ENCODE results near the gene SYNE1. TPM values are rescaled to one million over a fixed set of nuclear protein-coding genes. Genes with fewer than 3 reads are reported as not detected.

Gene SYNE1
- polyA plus RNA-seq, 1 donor from 2014 or later = 38.5 TPM

DNA sequence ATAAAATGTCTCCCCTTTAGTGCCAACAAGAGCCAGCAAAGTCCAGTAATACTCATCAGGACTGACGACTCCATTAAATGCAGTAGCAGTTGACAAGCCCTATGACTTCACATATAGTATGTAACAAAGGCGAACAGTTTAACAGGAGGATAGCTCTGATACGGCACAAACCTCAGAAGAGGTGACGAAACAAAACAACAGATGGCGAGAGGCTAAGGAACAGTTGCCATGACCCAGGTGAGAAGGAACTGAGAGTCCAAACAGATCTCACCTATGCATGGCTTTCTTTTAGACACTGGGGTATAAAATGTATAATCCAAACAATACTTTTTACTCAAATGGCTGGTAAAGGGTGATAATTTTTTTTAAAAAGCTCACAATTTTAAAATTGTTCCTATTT is 37.1 kb downstream of the SYNE1 start:
- no peaks in the 10 kb centered on the region for H3K9me3 ChIP-seq (ENCODE audit: low read length)
- H3K27ac ChIP-seq (ENCODE audit: low read length) = no peak overlapping the region
- H4K20me1 ChIP-seq (ENCODE audit: insufficient read depth) = no peaks in the 10 kb centered on the region
- no peaks in the 10 kb centered on the region for H3K36me3 ChIP-seq (ENCODE audit: insufficient read depth, low read length)
- no peaks in the 10 kb centered on the region for H3K27me3 ChIP-seq (ENCODE audit: insufficient read depth, low read depth, low read length)
- H3K9me2 ChIP-seq (ENCODE audit: insufficient read depth, low read length) = no peaks in the 10 kb centered on the region
- no peak overlapping the region for H3K9ac ChIP-seq (ENCODE audit: low read length)
- H3F3A ChIP-seq (ENCODE audit: insufficient read depth, low read length, poor library complexity, severe bottlenecking) = no peaks in the 10 kb centered on the region
- no peak overlapping the region for H2AFZ ChIP-seq (ENCODE audit: low read depth, low read length)
- H3K79me2 ChIP-seq (replicated peaks; ENCODE audit: insufficient read depth, low read length) = no peaks in the 10 kb centered on the region
- H3K4me2 ChIP-seq (ENCODE audit: low read length) = no peak overlapping the region
- H3K4me3 ChIP-seq (ENCODE audit: low read length) = no peak overlapping the region
- TF ChIP-seq RAD21 (conservative IDR thresholded peaks at IDR 0.05) (no peak), EZH2 (IDR thresholded peaks at IDR 0.05; ENCODE audit: borderline replicate concordance, insufficient read depth, low read length, poor library complexity, severe bottlenecking) (no peak)
- TF ChIP-seq, protein P1, sequence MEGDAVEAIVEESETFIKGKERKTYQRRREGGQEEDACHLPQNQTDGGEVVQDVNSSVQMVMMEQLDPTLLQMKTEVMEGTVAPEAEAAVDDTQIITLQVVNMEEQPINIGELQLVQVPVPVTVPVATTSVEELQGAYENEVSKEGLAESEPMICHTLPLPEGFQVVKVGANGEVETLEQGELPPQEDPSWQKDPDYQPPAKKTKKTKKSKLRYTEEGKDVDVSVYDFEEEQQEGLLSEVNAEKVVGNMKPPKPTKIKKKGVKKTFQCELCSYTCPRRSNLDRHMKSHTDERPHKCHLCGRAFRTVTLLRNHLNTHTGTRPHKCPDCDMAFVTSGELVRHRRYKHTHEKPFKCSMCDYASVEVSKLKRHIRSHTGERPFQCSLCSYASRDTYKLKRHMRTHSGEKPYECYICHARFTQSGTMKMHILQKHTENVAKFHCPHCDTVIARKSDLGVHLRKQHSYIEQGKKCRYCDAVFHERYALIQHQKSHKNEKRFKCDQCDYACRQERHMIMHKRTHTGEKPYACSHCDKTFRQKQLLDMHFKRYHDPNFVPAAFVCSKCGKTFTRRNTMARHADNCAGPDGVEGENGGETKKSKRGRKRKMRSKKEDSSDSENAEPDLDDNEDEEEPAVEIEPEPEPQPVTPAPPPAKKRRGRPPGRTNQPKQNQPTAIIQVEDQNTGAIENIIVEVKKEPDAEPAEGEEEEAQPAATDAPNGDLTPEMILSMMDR (IDR thresholded peaks at IDR 0.05; ENCODE audit: poor library complexity, severe bottlenecking) = no peak

DNA sequence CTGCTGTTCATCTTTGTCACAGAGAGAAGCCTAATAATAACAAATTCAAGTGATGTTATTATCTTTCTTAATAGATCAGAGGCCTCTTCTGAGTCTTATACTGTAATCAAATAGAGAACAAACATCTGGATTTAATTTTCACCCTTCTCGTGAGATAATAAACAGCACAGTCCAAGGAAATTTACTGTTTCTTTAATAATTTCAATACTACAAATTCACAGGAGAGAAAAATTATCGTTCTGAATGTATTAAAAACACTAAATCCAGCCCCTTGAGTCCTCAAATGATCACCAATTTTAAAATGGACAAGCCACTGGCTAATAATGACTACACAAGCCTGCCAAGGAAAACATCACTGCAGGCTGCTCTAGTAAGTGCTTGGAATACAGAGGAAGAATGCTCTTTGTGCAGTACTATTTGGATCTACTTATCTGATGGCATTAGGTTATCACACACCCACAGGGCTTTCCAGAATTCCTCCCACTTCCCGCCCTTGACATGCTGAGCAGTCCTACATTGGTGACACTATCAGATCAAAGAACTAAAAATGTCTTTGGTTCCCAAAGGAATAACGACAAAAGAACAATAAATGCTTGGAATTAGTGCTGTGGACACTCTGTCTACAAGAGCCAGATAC is 38.1 kb downstream of the SYNE1 start:
- no peak for TF ChIP-seq SMC3 (conservative IDR thresholded peaks at IDR 0.05; ENCODE audit: poor library complexity)
- TF ChIP-seq, protein P2, sequence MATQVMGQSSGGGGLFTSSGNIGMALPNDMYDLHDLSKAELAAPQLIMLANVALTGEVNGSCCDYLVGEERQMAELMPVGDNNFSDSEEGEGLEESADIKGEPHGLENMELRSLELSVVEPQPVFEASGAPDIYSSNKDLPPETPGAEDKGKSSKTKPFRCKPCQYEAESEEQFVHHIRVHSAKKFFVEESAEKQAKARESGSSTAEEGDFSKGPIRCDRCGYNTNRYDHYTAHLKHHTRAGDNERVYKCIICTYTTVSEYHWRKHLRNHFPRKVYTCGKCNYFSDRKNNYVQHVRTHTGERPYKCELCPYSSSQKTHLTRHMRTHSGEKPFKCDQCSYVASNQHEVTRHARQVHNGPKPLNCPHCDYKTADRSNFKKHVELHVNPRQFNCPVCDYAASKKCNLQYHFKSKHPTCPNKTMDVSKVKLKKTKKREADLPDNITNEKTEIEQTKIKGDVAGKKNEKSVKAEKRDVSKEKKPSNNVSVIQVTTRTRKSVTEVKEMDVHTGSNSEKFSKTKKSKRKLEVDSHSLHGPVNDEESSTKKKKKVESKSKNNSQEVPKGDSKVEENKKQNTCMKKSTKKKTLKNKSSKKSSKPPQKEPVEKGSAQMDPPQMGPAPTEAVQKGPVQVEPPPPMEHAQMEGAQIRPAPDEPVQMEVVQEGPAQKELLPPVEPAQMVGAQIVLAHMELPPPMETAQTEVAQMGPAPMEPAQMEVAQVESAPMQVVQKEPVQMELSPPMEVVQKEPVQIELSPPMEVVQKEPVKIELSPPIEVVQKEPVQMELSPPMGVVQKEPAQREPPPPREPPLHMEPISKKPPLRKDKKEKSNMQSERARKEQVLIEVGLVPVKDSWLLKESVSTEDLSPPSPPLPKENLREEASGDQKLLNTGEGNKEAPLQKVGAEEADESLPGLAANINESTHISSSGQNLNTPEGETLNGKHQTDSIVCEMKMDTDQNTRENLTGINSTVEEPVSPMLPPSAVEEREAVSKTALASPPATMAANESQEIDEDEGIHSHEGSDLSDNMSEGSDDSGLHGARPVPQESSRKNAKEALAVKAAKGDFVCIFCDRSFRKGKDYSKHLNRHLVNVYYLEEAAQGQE (IDR thresholded peaks at IDR 0.05; ENCODE audit: borderline replicate concordance) = no peak
- TF ChIP-seq POLR2AphosphoS5 (IDR thresholded peaks at IDR 0.05) = no peak
- Histone ChIP-seq H3F3A (ENCODE audit: insufficient read depth, low read length, poor library complexity, severe bottlenecking) (no peaks in the 10 kb centered on the region), H3K9me2 (ENCODE audit: insufficient read depth, low read length) (no peaks in the 10 kb centered on the region), H3K27me3 (ENCODE audit: insufficient read depth, low read depth, low read length) (no peaks in the 10 kb centered on the region), H3K36me3 (ENCODE audit: insufficient read depth, low read length) (no peaks in the 10 kb centered on the region), H2AFZ (ENCODE audit: low read depth, low read length) (no peak overlapping the region), H3K4me3 (ENCODE audit: low read length) (no peak overlapping the region), H3K9ac (ENCODE audit: low read length) (no peak overlapping the region), H3K9me3 (ENCODE audit: low read length) (no peaks in the 10 kb centered on the region), H3K27ac (ENCODE audit: low read length) (no peak overlapping the region), H3K4me2 (ENCODE audit: low read length) (no peak overlapping the region), H4K20me1 (ENCODE audit: insufficient read depth) (no peaks in the 10 kb centered on the region), H3K79me2 (replicated peaks; ENCODE audit: insufficient read depth, low read length) (no peaks in the 10 kb centered on the region)

DNA sequence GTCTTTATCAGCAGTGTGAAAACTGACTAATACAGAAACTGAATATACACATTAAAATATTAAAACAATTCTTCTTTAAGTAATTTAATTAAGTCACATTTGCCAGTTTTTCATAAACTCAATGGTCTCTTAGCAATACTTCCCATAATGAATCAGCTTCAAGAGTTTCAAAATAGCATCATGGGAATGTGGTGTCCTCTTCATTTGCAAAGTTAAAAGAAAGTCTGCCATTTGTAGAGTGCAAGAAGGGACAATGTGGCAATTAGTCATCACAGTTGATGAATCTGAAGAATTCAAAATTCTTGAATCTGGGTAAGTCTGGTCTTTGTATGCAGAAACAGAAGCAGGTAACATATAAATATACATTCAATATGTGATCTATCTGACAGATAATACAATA is 38.7 kb downstream of the SYNE1 start:
- H3K27ac ChIP-seq (ENCODE audit: low read length) = no peak overlapping the region
- no peak overlapping the region for H3K4me3 ChIP-seq (ENCODE audit: low read length)
- H3K9me3 ChIP-seq (ENCODE audit: low read length) = no peaks in the 10 kb centered on the region
- H3F3A ChIP-seq (ENCODE audit: insufficient read depth, low read length, poor library complexity, severe bottlenecking) = no peaks in the 10 kb centered on the region
- H4K20me1 ChIP-seq (ENCODE audit: insufficient read depth) = no peaks in the 10 kb centered on the region
- H3K79me2 ChIP-seq (replicated peaks; ENCODE audit: insufficient read depth, low read length) = no peaks in the 10 kb centered on the region
- H3K9me2 ChIP-seq (ENCODE audit: insufficient read depth, low read length) = no peaks in the 10 kb centered on the region
- H2AFZ ChIP-seq (ENCODE audit: low read depth, low read length) = no peak overlapping the region
- no peak overlapping the region for H3K9ac ChIP-seq (ENCODE audit: low read length)
- H3K27me3 ChIP-seq (ENCODE audit: insufficient read depth, low read depth, low read length) = no peaks in the 10 kb centered on the region
- H3K36me3 ChIP-seq (ENCODE audit: insufficient read depth, low read length) = no peaks in the 10 kb centered on the region
- TF ChIP-seq RAD21 (conservative IDR thresholded peaks at IDR 0.05) (no peak), MXI1 (conservative IDR thresholded peaks at IDR 0.05; ENCODE audit: poor library complexity, severe bottlenecking) (no peak), POLR2AphosphoS5 (IDR thresholded peaks at IDR 0.05) (no peak), SMC3 (conservative IDR thresholded peaks at IDR 0.05; ENCODE audit: poor library complexity) (no peak), TAF1 (IDR thresholded peaks at IDR 0.05; ENCODE audit: low read depth) (no peak), EZH2 (IDR thresholded peaks at IDR 0.05; ENCODE audit: borderline replicate concordance, insufficient read depth, low read length, poor library complexity, severe bottlenecking) (no peak), EP300 (conservative IDR thresholded peaks at IDR 0.05; ENCODE audit: poor library complexity, severe bottlenecking) (no peak)
- TF ChIP-seq, protein P2 (IDR thresholded peaks at IDR 0.05; ENCODE audit: borderline replicate concordance) = no peak
- TF ChIP-seq, protein P1 (IDR thresholded peaks at IDR 0.05; ENCODE audit: poor library complexity, severe bottlenecking) = no peak
- H3K4me2 ChIP-seq (ENCODE audit: low read length) = no peak overlapping the region
